Activated T-cell treated with anti-CD3 and anti-CD28 coated beads, Interleukin-2, amount 50 U/mL, for 24 hours (primary cell): ENCODE results near the gene ZNF385B.
"Not testable (repeated sequence)": the region's sequence is repeated elsewhere in the genome, so short reads cannot be mapped to it uniquely, and the experiment has no call there.

Experiments used
- DNase-seq: peaks from one replicate; pipeline ENCODE4 v3.0.0-alpha.2; 2020
- H3K27ac Mint-ChIP-seq: 2 replicates; pipeline ENCODE4 v1.8.0; 2020; ENCODE audit warnings: mild to moderate bottlenecking, mixed read lengths
- H3K27me3 Mint-ChIP-seq: 2 replicates; pipeline ENCODE4 v1.8.0; 2020; ENCODE audit warnings: mixed read lengths
- H3K36me3 Mint-ChIP-seq: 2 replicates; pipeline ENCODE4 v1.8.0; 2020; ENCODE audit warnings: low read depth, mixed read lengths
- H3K4me1 Mint-ChIP-seq: 2 replicates; pipeline ENCODE4 v1.8.0; 2020; ENCODE audit warnings: low read depth, mixed read lengths
- H3K4me3 Mint-ChIP-seq: 2 replicates; pipeline ENCODE4 v1.8.0; 2020; ENCODE audit warnings: mild to moderate bottlenecking, moderate library complexity, mixed read lengths
- H3K9me3 Mint-ChIP-seq: 2 replicates; pipeline ENCODE4 v1.8.0; 2020; ENCODE audit warnings: mixed read lengths

The ZNF385B gene

DNA sequence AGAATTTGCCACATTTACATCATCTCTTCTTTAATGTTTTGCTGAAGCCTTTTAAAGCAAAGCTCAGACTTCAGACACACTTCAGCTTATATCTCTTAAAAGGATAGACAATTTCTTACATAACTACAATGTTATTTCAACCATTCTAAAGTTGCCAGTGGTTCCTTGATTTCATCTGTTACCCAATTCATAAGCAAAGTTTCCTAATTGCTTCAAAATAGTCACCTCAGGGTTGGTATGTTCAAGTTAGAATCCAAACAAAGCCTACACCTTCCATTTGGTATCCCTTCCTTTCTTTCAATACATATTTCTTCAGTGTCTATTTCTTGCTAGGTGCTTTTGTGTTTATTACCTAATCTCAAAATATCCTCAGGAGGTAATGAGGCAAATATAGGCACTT, 60.6 kb downstream of the ZNF385B start:
- no peaks in the 10 kb centered on the region for H3K9me3 Mint-ChIP-seq
- H3K27ac Mint-ChIP-seq, result no peak overlapping the region
- no peaks in the 10 kb centered on the region for H3K4me1 Mint-ChIP-seq
- DNase-seq, result no peak
- H3K4me3 Mint-ChIP-seq, result no peak overlapping the region
- H3K36me3 Mint-ChIP-seq, result no peaks in the 10 kb centered on the region
- H3K27me3 Mint-ChIP-seq, result peaks cover 2% of the 10 kb centered on the region

DNA sequence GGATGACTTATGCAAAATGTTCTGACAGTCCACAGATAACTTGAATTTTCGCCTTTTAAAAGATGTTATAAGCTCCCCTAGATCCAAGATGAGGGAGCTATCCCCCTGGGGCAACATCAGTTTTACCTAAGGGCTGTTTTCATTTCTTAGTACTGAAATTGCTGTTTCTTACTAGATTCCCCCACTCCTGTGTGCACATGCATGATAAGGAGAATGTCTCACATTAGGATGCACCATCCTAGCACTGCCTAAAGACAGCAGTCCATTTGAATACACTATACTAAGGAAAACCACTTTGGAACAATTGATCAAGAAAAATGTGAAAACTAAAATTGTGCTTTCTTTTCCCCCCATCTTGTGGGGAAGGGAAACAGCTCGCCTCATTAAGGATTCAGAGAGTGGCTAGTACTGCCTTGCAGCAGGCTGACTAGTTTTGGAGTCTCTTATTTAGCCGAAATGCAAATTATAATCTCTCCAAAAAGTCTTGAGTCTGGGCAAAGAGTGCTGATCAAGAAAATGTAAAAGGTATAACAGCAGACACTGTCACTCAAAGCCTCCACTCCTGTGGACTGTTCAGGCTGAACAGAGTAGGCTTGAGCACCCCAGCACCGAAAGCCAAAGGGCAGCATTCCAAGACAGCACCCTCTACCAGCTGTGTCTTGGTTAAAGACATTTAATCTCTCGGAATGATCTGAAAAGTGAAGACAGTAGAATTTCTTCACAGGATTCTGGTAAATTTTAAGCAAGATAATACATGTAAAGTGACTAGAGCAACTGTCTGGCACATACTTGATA, 65.0 kb downstream of the ZNF385B start:
- H3K27me3 Mint-ChIP-seq, result peaks cover 2% of the 10 kb centered on the region
- no peak for DNase-seq
- H3K4me1 Mint-ChIP-seq, result no peaks in the 10 kb centered on the region
- H3K27ac Mint-ChIP-seq, result no peak overlapping the region
- H3K4me3 Mint-ChIP-seq, result no peak overlapping the region
- no peaks in the 10 kb centered on the region for H3K9me3 Mint-ChIP-seq
- H3K36me3 Mint-ChIP-seq, result no peaks in the 10 kb centered on the region

DNA sequence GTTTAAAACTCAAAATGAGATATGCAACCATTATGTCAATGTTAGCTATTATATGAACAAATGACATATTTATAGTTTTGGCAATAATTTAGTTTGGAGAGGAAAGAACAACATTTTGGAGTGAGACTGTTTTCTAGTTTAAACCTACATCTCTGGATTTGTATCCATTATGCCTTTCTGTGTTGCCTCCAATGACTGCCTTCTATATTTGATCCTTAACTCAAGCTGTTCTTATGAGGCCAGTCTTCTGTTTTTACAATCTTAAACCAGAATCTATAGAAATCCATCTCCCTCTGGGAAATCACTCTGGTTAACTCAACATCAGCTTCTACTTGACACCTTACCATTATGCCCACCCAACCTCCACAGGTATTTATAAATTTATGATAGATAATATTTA, 67.5 kb downstream of the ZNF385B start:
- Mint-ChIP-seq H3K4me3 (no peak overlapping the region), H3K27me3 (peaks cover 2% of the 10 kb centered on the region), H3K27ac (no peak overlapping the region), H3K36me3 (no peaks in the 10 kb centered on the region), H3K4me1 (no peaks in the 10 kb centered on the region), H3K9me3 (no peaks in the 10 kb centered on the region)
- DNase-seq, result no peak

DNA sequence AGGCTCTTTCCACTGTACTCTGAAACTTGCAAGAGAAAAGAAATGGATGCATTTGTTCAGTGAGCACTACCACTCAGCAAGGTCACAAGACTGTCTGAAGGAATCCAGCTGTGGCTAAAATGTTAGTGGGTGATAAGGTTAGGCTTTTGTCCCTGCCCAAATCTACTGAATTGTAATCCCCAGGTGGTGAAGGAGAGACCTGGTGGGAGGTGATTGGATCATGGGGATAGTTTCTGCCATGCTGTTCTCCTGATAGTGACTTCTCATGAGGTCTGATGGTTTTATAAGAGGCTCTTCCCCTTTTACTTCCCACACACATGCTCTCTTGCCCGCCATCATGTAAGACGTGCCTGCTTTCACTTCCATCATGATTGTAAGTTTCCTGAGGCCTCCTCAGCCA, 68.2 kb downstream of the ZNF385B start:
- Mint-ChIP-seq H3K4me3 (no peak overlapping the region), H3K27me3 (peaks cover 2% of the 10 kb centered on the region), H3K36me3 (no peaks in the 10 kb centered on the region), H3K9me3 (no peaks in the 10 kb centered on the region), H3K4me1 (no peaks in the 10 kb centered on the region), H3K27ac (no peak overlapping the region)
- no peak for DNase-seq

DNA sequence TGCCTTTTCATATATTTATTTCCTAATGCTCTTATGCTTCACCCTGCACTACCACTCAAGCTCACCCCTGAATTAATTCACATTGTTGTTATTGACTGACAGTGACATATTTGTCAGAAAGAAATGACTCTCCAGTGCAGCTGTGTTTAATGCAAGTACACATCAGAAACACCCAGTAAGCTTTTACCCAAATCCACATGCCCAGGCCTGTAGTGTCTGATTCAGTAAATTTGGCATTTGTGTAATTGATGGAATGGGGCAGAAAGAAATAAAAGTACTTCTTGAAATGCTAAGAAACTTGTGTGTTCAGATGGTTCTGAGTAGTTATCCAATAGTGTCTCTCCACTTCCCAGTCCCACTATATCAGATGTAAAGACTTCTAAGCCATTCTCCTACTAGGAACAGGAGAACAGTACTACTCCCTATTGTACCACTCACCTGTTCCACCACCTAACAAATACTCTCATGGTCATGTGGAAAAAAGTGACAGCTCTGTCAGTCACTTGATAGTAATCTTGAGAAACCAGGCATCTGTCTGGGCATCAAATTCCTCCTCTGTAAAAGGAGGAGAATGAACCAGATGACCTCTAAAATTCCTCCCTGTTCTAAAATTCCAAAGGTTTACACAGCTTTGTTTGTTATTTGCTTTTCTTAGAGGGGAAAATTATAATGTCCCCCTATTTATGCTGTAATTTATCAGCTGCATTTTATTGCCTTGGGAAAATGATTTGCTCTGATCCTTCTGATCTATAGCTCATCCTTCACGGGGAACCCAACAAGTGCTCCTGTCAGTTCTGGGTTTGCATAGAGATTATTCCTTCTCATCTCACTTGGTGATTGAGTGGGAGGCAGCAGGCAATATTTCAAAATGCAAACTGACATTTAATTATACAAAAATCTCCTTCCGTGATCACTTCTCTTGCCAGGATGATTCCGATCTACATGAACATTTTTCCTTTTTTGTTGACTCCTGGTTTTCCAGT, 70.9 kb downstream of the ZNF385B start:
- Mint-ChIP-seq H3K4me3 (no peak overlapping the region), H3K4me1 (no peaks in the 10 kb centered on the region), H3K36me3 (no peaks in the 10 kb centered on the region), H3K27ac (no peak overlapping the region), H3K27me3 (no peaks in the 10 kb centered on the region), H3K9me3 (no peaks in the 10 kb centered on the region)
- no peak for DNase-seq

DNA sequence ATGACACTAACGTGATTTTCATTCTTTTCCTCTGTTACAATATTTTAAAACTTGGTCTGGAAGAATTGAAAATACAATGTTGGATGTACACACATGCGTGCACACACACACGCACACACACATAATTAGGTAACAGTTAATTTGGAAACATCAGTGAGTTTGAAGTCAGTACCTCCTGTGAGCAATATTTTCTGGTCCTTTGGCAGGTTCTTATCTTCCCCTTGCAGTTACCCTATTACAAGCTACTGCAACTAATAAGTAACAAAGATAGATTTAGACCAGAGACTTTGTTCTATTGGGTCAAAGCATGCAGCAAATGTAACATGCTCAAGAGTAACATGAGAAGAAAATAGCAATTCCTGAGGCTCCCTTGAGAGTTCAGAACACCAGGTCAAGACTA, 73.3 kb downstream of the ZNF385B start:
- Mint-ChIP-seq H3K36me3 (no peaks in the 10 kb centered on the region), H3K27me3 (no peaks in the 10 kb centered on the region), H3K9me3 (no peaks in the 10 kb centered on the region), H3K27ac (no peak overlapping the region), H3K4me3 (no peak overlapping the region), H3K4me1 (no peaks in the 10 kb centered on the region)
- no peak for DNase-seq

DNA sequence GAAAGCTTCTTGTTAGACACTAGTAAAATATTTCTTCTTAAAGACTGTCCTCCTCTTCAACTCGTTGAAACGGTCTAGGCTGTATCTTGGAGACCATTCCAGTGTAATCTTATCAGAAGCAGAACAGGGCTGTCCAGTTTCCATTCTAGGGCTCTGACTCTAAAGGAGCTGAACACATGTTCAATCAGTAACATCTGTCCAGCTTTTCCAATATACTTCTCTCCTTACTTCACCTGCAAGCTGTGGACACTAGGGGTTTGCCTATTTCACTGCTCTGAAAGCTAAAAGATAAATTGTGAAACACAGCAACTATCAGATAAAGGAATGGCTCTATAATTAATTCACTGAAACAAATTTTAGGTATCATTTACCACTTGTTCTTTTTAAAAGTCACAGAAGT, 73.8 kb downstream of the ZNF385B start:
- no peak for DNase-seq
- Mint-ChIP-seq H3K4me3 (no peak overlapping the region), H3K4me1 (no peaks in the 10 kb centered on the region), H3K27me3 (no peaks in the 10 kb centered on the region), H3K27ac (no peak overlapping the region), H3K9me3 (no peaks in the 10 kb centered on the region), H3K36me3 (no peaks in the 10 kb centered on the region)

DNA sequence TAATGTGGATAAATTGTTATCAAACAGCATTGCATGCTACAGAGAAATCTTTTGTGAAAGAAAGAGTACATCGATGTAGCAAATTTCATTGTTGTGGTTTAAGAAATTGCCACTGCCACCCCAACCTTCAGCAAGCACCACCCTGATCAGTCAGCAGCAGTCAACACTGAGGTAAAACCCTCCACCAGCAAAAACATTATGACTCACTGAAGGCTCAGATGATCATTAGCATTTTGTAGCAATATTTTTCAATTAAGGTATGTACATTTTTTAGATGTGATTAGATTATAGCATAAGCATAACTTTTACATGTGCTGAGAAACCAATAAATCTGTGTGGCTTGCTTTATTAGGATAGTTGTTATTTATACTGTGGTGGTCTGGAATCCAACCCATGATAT, 75.5 kb downstream of the ZNF385B start:
- Mint-ChIP-seq H3K36me3 (no peaks in the 10 kb centered on the region), H3K4me3 (no peak overlapping the region), H3K4me1 (no peaks in the 10 kb centered on the region), H3K27ac (no peak overlapping the region), H3K27me3 (no peaks in the 10 kb centered on the region), H3K9me3 (no peaks in the 10 kb centered on the region)
- no peak for DNase-seq

DNA sequence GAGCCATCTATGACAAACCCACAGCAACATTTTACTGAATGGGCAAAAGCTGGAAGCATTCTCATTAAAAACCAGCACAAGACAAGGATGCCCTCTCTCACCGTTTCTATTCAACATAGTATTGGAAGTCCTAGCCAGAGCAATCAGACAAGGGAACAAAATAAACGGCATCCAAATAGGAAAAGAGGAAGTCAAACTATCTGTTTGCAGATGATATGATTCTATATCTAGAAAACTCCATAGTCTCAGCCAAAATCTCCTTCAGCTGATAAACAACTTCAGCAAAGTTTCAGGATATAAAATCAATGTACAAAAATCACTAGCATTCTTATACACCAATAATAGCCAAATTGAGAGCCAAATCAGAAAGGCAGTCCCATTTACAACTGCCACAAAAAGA, 79.1 kb downstream of the ZNF385B start:
- H3K27me3 Mint-ChIP-seq, DNase-seq, H3K27ac Mint-ChIP-seq, H3K4me3 Mint-ChIP-seq, H3K36me3 Mint-ChIP-seq, H3K4me1 Mint-ChIP-seq, H3K9me3 Mint-ChIP-seq: not testable (repeated sequence)

DNA sequence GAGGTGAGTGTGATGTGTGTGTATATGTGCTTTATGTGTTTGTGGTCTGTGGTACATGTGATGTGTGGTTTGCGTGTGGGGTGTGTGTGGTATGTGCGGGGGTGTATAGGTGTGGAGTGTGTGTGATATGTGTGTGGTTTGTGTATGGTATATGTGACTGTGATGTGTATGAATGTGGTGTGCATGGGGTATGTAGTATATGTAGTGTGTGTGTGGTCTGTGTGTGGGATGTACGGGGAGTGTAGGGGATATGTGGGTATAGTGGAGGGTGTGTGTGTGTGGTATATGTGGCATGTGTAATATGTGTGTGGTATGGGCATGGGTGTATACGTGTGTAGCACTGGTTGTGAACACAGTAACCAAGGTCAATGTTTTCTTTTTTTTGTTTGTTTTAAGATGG, 87.4 kb downstream of the ZNF385B start:
- peaks cover 20% of the 10 kb centered on the region for H3K27me3 Mint-ChIP-seq
- H3K4me1 Mint-ChIP-seq, result no peaks in the 10 kb centered on the region
- no peak overlapping the region for H3K4me3 Mint-ChIP-seq
- no peaks in the 10 kb centered on the region for H3K9me3 Mint-ChIP-seq
- H3K27ac Mint-ChIP-seq, result no peak overlapping the region
- H3K36me3 Mint-ChIP-seq, result no peaks in the 10 kb centered on the region
- DNase-seq, result no peak

DNA sequence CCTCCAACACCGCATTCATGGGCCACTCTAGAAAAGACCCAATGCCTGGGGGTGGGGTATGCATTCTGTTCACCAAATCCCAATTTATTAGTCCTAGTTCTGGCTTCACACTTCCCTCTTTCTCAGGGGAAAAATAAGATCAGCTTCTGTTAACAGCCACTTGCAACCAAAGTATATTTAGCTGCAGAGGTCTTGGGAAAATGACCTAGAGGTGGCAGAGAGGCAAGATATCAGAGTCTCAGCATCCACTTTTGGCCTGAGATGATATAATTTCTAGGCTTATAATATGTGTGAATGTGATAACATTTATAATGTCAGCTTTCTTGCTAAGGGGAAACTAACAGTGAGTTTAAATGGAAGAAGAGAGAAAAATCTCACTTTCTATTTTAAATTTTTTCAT, 89.1 kb downstream of the ZNF385B start:
- peaks cover 17% of the 10 kb centered on the region for H3K27me3 Mint-ChIP-seq

DNA sequence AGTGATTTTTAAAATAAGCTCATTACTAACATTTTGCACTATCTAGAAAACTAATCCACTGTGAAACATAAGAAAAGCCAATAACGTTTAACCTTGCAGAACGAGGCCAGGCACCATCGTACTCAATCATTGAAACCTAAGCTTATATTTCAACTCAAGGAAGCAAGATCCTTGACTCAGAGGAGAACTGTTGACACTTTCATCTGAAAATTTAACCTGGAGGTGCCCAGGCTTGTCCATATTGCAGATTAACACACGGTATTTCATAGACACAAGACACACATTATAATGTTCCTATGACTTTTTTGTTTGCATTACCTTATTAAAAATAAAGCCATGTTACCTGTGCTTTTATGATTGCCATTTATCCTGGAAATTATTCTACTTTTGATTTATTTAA, 89.6 kb downstream of the ZNF385B start:
- Mint-ChIP-seq H3K4me3 (no peak overlapping the region), H3K27me3 (peaks cover 22% of the 10 kb centered on the region), H3K4me1 (no peaks in the 10 kb centered on the region), H3K36me3 (no peaks in the 10 kb centered on the region), H3K9me3 (no peaks in the 10 kb centered on the region), H3K27ac (no peak overlapping the region)
- no peak for DNase-seq

More for the DNA sequence above, 89.1 kb downstream of the ZNF385B start:
- H3K36me3 Mint-ChIP-seq, result no peaks in the 10 kb centered on the region
- H3K27ac Mint-ChIP-seq, result no peak overlapping the region
- no peak overlapping the region for H3K4me3 Mint-ChIP-seq
- no peaks in the 10 kb centered on the region for H3K4me1 Mint-ChIP-seq
- no peaks in the 10 kb centered on the region for H3K9me3 Mint-ChIP-seq
- no peak for DNase-seq

DNA sequence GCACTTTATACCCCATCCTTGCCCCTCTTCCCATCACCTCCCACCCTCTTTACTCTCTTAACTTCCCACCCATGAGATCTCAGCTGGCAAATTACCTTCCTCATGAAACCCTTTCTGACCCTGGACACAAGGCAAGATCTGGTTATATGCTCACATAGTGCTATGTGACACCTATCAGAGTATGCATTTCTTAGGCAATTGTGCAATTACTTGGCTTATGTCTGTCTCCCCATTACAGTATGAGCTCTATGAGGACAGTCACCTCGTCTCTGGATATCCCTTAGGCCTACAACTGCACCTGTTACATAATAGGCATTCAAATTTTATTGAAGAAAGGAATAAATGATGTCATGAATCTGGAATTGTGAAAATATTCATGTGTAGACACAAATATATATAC, 91.4 kb downstream of the ZNF385B start:
- DNase-seq, result no peak
- Mint-ChIP-seq H3K9me3 (no peaks in the 10 kb centered on the region), H3K36me3 (no peaks in the 10 kb centered on the region), H3K27ac (no peak overlapping the region), H3K4me3 (no peak overlapping the region), H3K27me3 (peaks cover 19% of the 10 kb centered on the region), H3K4me1 (no peaks in the 10 kb centered on the region)

DNA sequence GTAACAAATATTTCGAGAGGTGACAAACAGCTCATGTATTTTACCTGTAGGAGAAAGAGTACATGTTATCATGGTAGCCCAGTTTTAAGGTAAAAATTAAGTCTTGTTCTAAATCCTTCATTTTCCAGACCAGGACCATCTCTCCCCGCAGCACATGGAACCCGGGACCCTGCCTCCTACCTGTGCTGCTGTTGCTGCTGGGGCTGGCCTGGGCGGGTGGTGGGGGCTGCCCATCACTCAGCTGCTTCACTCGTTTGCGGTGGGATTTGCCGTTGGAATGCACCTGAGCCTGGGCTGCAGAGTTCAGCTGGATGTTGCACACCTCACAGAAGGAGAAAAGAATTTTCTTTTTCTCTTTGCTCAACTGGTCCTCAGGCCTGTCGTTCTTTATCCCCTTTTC, 92.1 kb downstream of the ZNF385B start:
- Mint-ChIP-seq H3K27ac (no peak overlapping the region), H3K9me3 (peaks cover 4% of the 10 kb centered on the region), H3K36me3 (no peaks in the 10 kb centered on the region), H3K4me1 (no peaks in the 10 kb centered on the region), H3K4me3 (no peak overlapping the region), H3K27me3 (peaks cover 22% of the 10 kb centered on the region)
- DNase-seq, result no peak

DNA sequence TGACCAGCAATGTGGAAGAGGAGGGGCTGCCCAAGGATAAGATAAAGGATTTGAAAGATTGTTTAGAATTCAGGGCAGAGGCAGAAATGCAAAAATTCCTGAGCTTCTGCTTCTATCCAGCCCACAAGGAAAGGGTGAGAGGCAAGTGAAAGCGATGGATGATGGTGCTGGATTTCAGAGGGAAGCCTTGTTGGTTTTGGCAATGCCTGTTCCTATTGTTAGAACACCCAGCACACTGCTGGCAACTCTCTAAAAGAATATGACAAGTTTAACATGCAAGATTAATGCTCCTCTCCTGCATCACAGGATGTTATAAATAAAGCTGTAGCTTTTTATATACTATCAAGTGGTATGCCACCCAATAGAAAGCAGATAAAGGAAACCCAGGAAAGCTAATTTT, 92.6 kb downstream of the ZNF385B start:
- no peak for DNase-seq
- Mint-ChIP-seq H3K9me3 (peaks cover 4% of the 10 kb centered on the region), H3K36me3 (no peaks in the 10 kb centered on the region), H3K4me1 (no peaks in the 10 kb centered on the region), H3K27me3 (peaks cover 18% of the 10 kb centered on the region), H3K4me3 (no peak overlapping the region), H3K27ac (no peak overlapping the region)
